NT2/D1 (cell line): Measurements from ENCODE around the gene SURF6.
"Not testable (repeated sequence)": the region's sequence is repeated elsewhere in the genome, so short reads cannot be mapped to it uniquely, and the experiment has no call there.

Source experiments
- DNase-seq: peaks from one replicate; pipeline ENCODE4 v3.0.0-alpha.2; 2011; ENCODE audit warnings: low read depth, low spot score
- H3K27me3 ChIP-seq: 2 replicates; pipeline ENCODE4 v1.6.0; 2011; ENCODE audit warnings: mild to moderate bottlenecking; ENCODE audit not compliant: insufficient read length, insufficient read depth
- H3K36me3 ChIP-seq: 2 replicates; pipeline ENCODE4 v1.6.1; 2011; ENCODE audit warnings: mild to moderate bottlenecking, low read length, mixed read lengths; ENCODE audit not compliant: insufficient read depth, insufficient read length
- H3K4me1 ChIP-seq: 2 replicates; pipeline ENCODE4 v1.5.1; 2011; ENCODE audit not compliant: insufficient read depth, insufficient read length
- H3K4me3 ChIP-seq: 2 replicates; pipeline ENCODE4 v1.5.1; 2011; ENCODE audit warnings: low read depth; ENCODE audit not compliant: insufficient read length
- H3K9ac ChIP-seq: 2 replicates; pipeline ENCODE4 v1.6.0; 2011; ENCODE audit warnings: low read depth; ENCODE audit not compliant: insufficient read length
- H3K9me3 ChIP-seq: 2 replicates; pipeline ENCODE4 v1.5.1; 2011; ENCODE audit warnings: mild to moderate bottlenecking, low read length; ENCODE audit not compliant: insufficient read depth
- SUZ12 ChIP-seq: IDR thresholded peaks from 2 replicates; pipeline ENCODE4 v1.6.1; 2011; ENCODE audit not compliant: insufficient read length, insufficient read depth; ENCODE audit errors: extremely low read depth
- YY1 ChIP-seq: IDR thresholded peaks from 2 replicates; pipeline ENCODE4 v1.6.1; 2011; ENCODE audit not compliant: insufficient read length, insufficient read depth
- ZNF274 ChIP-seq: IDR thresholded peaks from 2 replicates; pipeline ENCODE4 v1.6.1; 2011; ENCODE audit warnings: mild to moderate bottlenecking, low read depth, low read length

Gene SURF6

GRCh38 chr9:133339641-133340040, 3.7 kb upstream of the SURF6 start:
- Histone ChIP-seq H3K9ac (peak overlapping the region; percentile 3), H3K4me3 (no peak overlapping the region), H3K4me1 (peaks cover 14% of the 10 kb centered on the region), H3K9me3 (no peaks in the 10 kb centered on the region), H3K27me3 (no peaks in the 10 kb centered on the region), H3K36me3 (peaks cover 73% of the 10 kb centered on the region)
- no peak for DNase-seq
- TF ChIP-seq YY1 (no peak), ZNF274 (no peak), SUZ12 (no peak)

- not testable (repeated sequence) for H3K9me3 ChIP-seq, DNase-seq, H3K27me3 ChIP-seq
- Histone ChIP-seq H3K4me3 (peak overlapping the region; percentile 85), H3K36me3 (peaks cover 73% of the 10 kb centered on the region), H3K4me1 (peaks cover 13% of the 10 kb centered on the region), H3K9ac (peak overlapping the region; percentile 94)
These were observed 1.1 kb downstream of the SURF6 start for GRCh38 chr9:133334888-133335287.

GRCh38 chr9:133334161-133334560, 1.8 kb downstream of the SURF6 start:
- H3K36me3 ChIP-seq = peaks cover 66% of the 10 kb centered on the region

GRCh38 chr9:133333566-133333965, 2.4 kb downstream of the SURF6 start:
- DNase-seq = no peak
- peaks cover 60% of the 10 kb centered on the region for H3K36me3 ChIP-seq
- no peaks in the 10 kb centered on the region for H3K27me3 ChIP-seq
- H3K9ac ChIP-seq = peak overlapping the region; percentile 71
- TF ChIP-seq ZNF274 (no peak), YY1 (no peak), SUZ12 (no peak)
- H3K9me3 ChIP-seq = no peaks in the 10 kb centered on the region
- peak overlapping the region; percentile 25 for H3K4me3 ChIP-seq
- H3K4me1 ChIP-seq = peaks cover 13% of the 10 kb centered on the region

More at GRCh38 chr9:133334161-133334560, 1.8 kb downstream of the SURF6 start:
- H3K4me1 ChIP-seq = peaks cover 13% of the 10 kb centered on the region
- DNase-seq = no peak
- H3K4me3 ChIP-seq = peak overlapping the region; percentile 25
- H3K27me3 ChIP-seq = no peaks in the 10 kb centered on the region
- TF ChIP-seq SUZ12 (no peak), YY1 (no peak), ZNF274 (no peak)
- peak overlapping the region; percentile 71 for H3K9ac ChIP-seq
- no peaks in the 10 kb centered on the region for H3K9me3 ChIP-seq

- H3K4me3 ChIP-seq = no peak overlapping the region
- no peaks in the 10 kb centered on the region for H3K27me3 ChIP-seq
- H3K4me1 ChIP-seq = peaks cover 13% of the 10 kb centered on the region
- H3K36me3 ChIP-seq = peaks cover 58% of the 10 kb centered on the region
- peaks cover 1% of the 10 kb centered on the region; the same call in 1 of the 2 replicates for H3K9me3 ChIP-seq
- no peak for TF ChIP-seq YY1
- H3K9ac ChIP-seq = no peak overlapping the region
- no peak for DNase-seq
These were observed 3.0 kb downstream of the SURF6 start for GRCh38 chr9:133333011-133333410.

GRCh38 chr9:133332381-133332730, 3.6 kb downstream of the SURF6 start:
- Histone ChIP-seq H3K4me1 (peaks cover 13% of the 10 kb centered on the region), H3K36me3 (peaks cover 54% of the 10 kb centered on the region), H3K9me3 (peaks cover 3% of the 10 kb centered on the region; the same call in 1 of the 2 replicates), H3K4me3 (no peak overlapping the region), H3K27me3 (no peaks in the 10 kb centered on the region), H3K9ac (no peak overlapping the region)
- no peak for DNase-seq
- TF ChIP-seq ZNF274 (no peak), YY1 (no peak), SUZ12 (no peak)

- no peak overlapping the region for H3K9ac ChIP-seq
- peaks cover 13% of the 10 kb centered on the region for H3K4me1 ChIP-seq
- peaks cover 3% of the 10 kb centered on the region; the same call in 1 of the 2 replicates for H3K9me3 ChIP-seq
- H3K4me3 ChIP-seq = no peak overlapping the region
- TF ChIP-seq SUZ12 (no peak), ZNF274 (no peak), YY1 (no peak)
- no peak for DNase-seq
- no peaks in the 10 kb centered on the region for H3K27me3 ChIP-seq
- peaks cover 54% of the 10 kb centered on the region for H3K36me3 ChIP-seq
These were observed 4.2 kb downstream of the SURF6 start for GRCh38 chr9:133331641-133332380.
